H1 (cell line): ENCODE results near the gene C2orf74. TPM values are rescaled to one million over a fixed set of nuclear protein-coding genes. Genes with fewer than 3 reads are reported as not detected.

Experiments
- ATF2 ChIP-seq: IDR thresholded peaks from 2 replicates; pipeline ENCODE4 v1.6.1; 2012; ENCODE audit warnings: low read length, inconsistent platforms
- CEBPB ChIP-seq: IDR thresholded peaks from 2 replicates; pipeline ENCODE4 v1.6.1; 2012; ENCODE audit warnings: low read depth, low read length
- CHD7 ChIP-seq: fragments of 300-600 bp; sonication (generic); IDR thresholded peaks from 2 replicates; pipeline ENCODE4 v1.7.1; 2012; ENCODE audit warnings: low read length, moderate library complexity, mild to moderate bottlenecking, inconsistent platforms; ENCODE audit not compliant: insufficient replicate concordance
- CTCF ChIP-seq, 3 experiments: IDR thresholded peaks; 1 replicate in 2 of 3; 2 replicates in 1 of 3; pipeline versions ENCODE4 v1.5.1 to v1.6.1; 2011; ENCODE audit warnings: low read length in 3 of 3, mild to moderate bottlenecking in 3 of 3, inconsistent platforms in 2 of 3, low read depth in 1 of 3, moderate library complexity in 1 of 3; ENCODE audit not compliant: insufficient read depth in 1 of 3; ENCODE audit errors: control extremely low read depth in 1 of 3
- KDM4A ChIP-seq: IDR thresholded peaks from one replicate; pipeline ENCODE4 v1.7.1; 2012; ENCODE audit warnings: low read depth, mild to moderate bottlenecking, moderate library complexity, low read length, inconsistent platforms; ENCODE audit not compliant: severe bottlenecking
- TAF7 ChIP-seq: optimal IDR thresholded peaks from 2 replicates; pipeline ENCODE3; 2011; ENCODE audit warnings: low read depth, mild to moderate bottlenecking, inconsistent platforms, low read length, moderate library complexity, borderline replicate concordance
- polyA plus RNA-seq, 7 experiments: library from polyadenylated mRNA; depleted of rRNA in 3 of 7; stranded (reverse) in 5 of 7; unstranded in 2 of 7; fragments of >200 nt in 5 of 7; fragments of 200-250 nt in 2 of 7; gene quantifications; 1 replicate in 5 of 7; 2 replicates in 1 of 7; 4 replicates in 1 of 7; pipeline versions ENCODE4 v1.2.1 to v1.2.3, GENCODE V29; 2011 to 2013; ENCODE audit warnings: missing spikeins in 2 of 7, mixed read lengths in 2 of 7
- total RNA-seq: library from RNA; stranded (reverse); fragmentation: NEBNext Ultra II Directional; extraction: Animal tissue kit (Norgen Biotek cat#: 25700); gene quantifications from 2 replicates; pipeline ENCODE4 v1.2.1, GENCODE V29; 2021

Gene C2orf74
- total and polyA plus RNA-seq, 2 of the 8 experiments (the other 6 are each of a cell fraction or from before 2014, with no cell fraction given): 2.6 to 9.3 TPM

- TF ChIP-seq CHD7 (no peak), ATF2 (no peak), TAF7 (no peak), CTCF (IDR thresholded peaks at IDR 0.05; ENCODE audit: control extremely low read depth in 1 of 3, insufficient read depth in 1 of 3, low read depth in 1 of 3, low read length in 3 of 3) (no peak), KDM4A (no peak), CEBPB (no peak)
Observed at GRCh38 chr2:61196671-61197070, 34.7 kb downstream of the C2orf74 start (continued).
